Measurements from ENCODE around the gene C20orf96. TPM values are rescaled to one million over a fixed set of nuclear protein-coding genes. Genes with fewer than 3 reads are reported as not detected.

The C20orf96 gene
- total RNA-seq, 2 experiments from 2014 or later, result 7.1 to 7.4 TPM

DNA sequence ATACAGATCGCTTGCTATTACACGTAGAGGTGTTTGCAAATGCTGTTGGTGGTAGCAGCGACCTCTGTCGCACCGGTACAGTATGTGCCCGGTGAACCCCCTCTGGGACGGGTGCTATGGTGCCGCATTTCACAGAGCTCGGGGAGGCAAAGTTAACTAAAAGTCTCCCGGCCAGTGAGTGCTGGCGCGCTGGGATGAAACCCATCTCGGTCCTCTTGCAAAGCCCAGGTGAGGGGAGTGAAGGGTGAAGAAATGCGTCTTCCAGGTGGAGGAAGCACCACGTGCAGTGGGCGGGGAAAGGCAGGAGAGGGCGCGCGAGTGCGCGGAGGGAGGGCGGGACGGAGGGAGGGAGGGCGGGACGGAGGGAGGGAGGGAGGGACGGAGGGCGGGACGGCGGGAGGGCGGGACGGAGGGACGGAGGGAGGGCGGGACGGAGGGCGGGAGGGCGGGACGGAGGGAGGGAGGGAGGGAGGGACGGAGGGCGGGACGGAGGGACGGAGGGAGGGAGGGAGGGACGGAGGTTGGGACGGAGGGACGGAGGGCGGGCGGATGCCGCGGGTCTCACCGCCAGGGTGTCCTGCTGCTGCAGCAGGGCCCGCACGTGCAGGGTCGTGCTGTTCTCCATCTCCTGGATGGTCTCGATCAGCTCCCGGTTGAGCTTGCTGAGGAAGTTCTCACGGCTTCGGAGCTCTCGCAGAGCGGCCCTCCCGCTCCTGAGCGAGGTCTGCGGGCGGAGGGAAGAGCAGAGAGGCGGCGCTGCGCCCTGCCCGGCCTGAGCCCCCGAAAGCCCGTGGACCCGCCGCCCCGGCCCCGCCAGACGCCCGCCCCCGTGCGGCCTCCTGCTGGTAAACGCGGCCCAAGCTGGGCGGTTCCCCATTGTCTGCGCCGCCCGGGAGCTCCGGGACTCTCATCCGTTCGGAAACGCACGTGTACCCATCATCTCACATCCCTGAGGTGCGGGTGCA, 11.7 kb downstream of the C20orf96 start:
- Mint-ChIP-seq H3K36me3 (ENCODE audit: low read depth) (peaks cover 3% of the 10 kb centered on the region), H3K4me1 (ENCODE audit: low read depth) (no peaks in the 10 kb centered on the region), H3K27me3 (no peaks in the 10 kb centered on the region), H3K9me3 (no peaks in the 10 kb centered on the region), H3K4me3 (peak overlapping the region; percentile 12), H3K27ac (no peak overlapping the region)
- ATAC-seq (peak; percentile 20), DNase-seq (no peak)
- ChIA-PET CTCF (interaction anchor here (0.8 to 1.7 kb wide), 2 partner anchors 13 to 52 kb away, joined by 3 to 6 read pairs; no protein-coding TSS in a partner anchor), POLR2A (no interaction called here)
- TF ChIP-seq, protein P1, sequence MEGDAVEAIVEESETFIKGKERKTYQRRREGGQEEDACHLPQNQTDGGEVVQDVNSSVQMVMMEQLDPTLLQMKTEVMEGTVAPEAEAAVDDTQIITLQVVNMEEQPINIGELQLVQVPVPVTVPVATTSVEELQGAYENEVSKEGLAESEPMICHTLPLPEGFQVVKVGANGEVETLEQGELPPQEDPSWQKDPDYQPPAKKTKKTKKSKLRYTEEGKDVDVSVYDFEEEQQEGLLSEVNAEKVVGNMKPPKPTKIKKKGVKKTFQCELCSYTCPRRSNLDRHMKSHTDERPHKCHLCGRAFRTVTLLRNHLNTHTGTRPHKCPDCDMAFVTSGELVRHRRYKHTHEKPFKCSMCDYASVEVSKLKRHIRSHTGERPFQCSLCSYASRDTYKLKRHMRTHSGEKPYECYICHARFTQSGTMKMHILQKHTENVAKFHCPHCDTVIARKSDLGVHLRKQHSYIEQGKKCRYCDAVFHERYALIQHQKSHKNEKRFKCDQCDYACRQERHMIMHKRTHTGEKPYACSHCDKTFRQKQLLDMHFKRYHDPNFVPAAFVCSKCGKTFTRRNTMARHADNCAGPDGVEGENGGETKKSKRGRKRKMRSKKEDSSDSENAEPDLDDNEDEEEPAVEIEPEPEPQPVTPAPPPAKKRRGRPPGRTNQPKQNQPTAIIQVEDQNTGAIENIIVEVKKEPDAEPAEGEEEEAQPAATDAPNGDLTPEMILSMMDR (IDR thresholded peaks at IDR 0.05), result no peak
- intact Hi-C loops (cut with micrococcal nuclease), result no loop called here

DNA sequence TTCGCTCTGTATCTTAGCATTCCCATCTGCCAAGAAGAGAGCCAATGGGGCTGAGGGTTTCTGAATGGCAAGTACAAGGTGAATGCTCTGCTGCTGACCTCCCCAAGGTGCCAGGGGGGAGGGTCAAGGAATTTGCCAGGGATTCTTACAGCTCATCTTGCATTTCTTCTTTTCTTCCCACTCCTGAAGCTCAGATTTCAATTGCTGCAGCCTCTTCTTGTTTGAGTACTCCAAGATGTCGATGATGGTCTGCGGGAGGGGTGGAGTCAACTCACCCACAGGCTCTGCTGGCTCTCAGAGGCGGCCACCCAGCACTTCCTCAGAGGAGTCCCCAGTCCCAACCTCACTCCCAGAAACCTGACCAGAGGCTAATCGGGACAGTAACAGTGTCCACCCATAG, 12.4 kb downstream of the C20orf96 start:
- ChIA-PET CTCF (interaction anchor here (0.8 to 1.7 kb wide), 2 partner anchors 12 to 53 kb away, joined by 3 to 6 read pairs; no protein-coding TSS in a partner anchor), POLR2A (no interaction called here)
- no peaks in the 10 kb centered on the region for H3K9me3 Mint-ChIP-seq
- no peak overlapping the region for H3K27ac Mint-ChIP-seq
- H3K4me3 Mint-ChIP-seq, result no peak overlapping the region
- intact Hi-C loops (cut with micrococcal nuclease), result no loop called here
- no peaks in the 10 kb centered on the region for H3K27me3 Mint-ChIP-seq
- peaks cover 3% of the 10 kb centered on the region for H3K36me3 Mint-ChIP-seq (ENCODE audit: low read depth)
- TF ChIP-seq, protein P1 (IDR thresholded peaks at IDR 0.05), result no peak
- no peaks in the 10 kb centered on the region for H3K4me1 Mint-ChIP-seq (ENCODE audit: low read depth)
- no peak for DNase-seq
- no peak for ATAC-seq

DNA sequence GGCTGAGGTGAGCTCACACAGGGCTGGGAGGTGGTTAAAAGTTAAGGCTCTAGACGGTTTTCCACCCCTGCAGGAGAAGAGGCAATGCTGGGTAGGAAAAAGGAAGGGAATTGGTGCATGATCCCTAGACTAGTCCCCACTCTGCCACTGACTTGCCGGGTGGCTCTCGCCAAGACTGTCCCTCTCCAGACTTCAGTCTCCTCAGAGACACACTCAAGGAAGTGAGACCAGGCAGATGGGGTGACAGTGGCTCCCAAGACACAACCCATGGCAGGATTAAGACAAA, 13.1 kb downstream of the C20orf96 start:
- no peak overlapping the region for H3K27ac Mint-ChIP-seq
- no peak overlapping the region for H3K4me3 Mint-ChIP-seq
- no peaks in the 10 kb centered on the region for H3K9me3 Mint-ChIP-seq
- H3K36me3 Mint-ChIP-seq (ENCODE audit: low read depth), result peaks cover 3% of the 10 kb centered on the region
- CTCF ChIA-PET, result interaction anchor here (1.7 kb wide), 1 partner anchor 11 kb away, joined by 6 read pairs; no protein-coding TSS in a partner anchor
- POLR2A ChIA-PET, result no interaction called here
- no peaks in the 10 kb centered on the region for H3K27me3 Mint-ChIP-seq
- no peaks in the 10 kb centered on the region for H3K4me1 Mint-ChIP-seq (ENCODE audit: low read depth)
- DNase-seq, result no peak
- ATAC-seq, result no peak
- intact Hi-C loops (cut with micrococcal nuclease), result no loop called here
- TF ChIP-seq, protein P1 (IDR thresholded peaks at IDR 0.05), result no peak

DNA sequence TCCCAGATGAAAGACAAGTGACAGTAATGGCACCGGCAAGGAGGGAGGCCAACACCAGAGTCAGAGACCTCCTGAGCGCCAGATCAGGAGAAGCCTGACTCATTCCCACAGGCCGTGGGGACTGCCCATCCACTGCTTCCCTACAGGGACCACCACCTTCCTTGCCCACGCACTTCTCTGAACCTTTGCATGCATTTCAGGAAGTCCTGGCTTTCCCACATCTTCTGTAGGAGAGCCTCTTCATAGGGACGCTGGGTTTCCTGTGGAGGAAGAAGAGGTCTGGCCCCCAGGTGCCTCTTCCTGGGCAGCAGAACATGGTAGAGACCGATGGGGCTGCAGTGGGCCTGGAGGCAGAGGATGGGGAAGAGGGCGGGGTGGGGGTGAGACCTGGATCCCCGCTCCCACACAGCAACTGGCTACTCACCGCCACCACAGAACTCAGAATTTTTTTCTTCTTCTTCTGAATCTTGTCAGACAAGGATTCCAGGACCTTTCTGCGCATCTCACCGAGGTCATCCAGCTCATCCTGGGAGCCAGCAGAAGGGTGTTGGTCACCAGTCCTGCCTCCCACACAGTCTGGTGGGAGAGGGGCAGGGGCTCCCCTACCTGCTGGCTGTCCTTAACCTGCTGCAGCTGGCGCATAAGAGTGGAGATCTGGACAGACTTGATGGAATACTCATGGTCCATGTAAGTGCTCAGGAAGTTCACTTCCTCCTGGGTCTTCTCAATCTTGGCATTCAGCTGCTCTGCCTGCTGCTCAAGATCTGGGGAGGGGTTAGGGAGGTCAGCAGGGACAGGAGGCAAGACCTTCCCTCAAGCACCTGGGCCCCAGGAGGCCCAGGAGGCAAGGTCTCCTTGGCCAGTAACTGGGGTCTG, 13.7 kb downstream of the C20orf96 start:
- POLR2A ChIA-PET, result no interaction called here
- Mint-ChIP-seq H3K9me3 (no peaks in the 10 kb centered on the region), H3K4me3 (no peak overlapping the region), H3K27me3 (no peaks in the 10 kb centered on the region), H3K27ac (no peak overlapping the region), H3K4me1 (ENCODE audit: low read depth) (no peaks in the 10 kb centered on the region), H3K36me3 (ENCODE audit: low read depth) (peaks cover 3% of the 10 kb centered on the region)
- TF ChIP-seq, protein P1 (IDR thresholded peaks at IDR 0.05), result no peak
- no peak for DNase-seq
- CTCF ChIA-PET, result no interaction called here
- intact Hi-C loops (cut with micrococcal nuclease), result no loop called here
- no peak for ATAC-seq

Measured in activated CD8-positive, alpha-beta T cell treated with anti-CD3 and anti-CD28 coated beads for 36 hours (primary cell).